OCI-LY3 (cell line): ENCODE results near the gene INTS1.

Experiments
- EZH2phosphoT487 ChIP-seq: fragments of 200-600 bp; shearing (Covaris generic); IDR thresholded peaks from 2 replicates; pipeline ENCODE4 v1.6.1; 2018; ENCODE audit warnings: antibody characterized with exemption, mixed run types, low read depth
- TF ChIP-seq, protein P1 (sequence below): fragments of 200-600, 300-600 bp; sonication (generic); IDR thresholded peaks from 2 replicates; pipeline ENCODE4 v1.5.1; 2014; ENCODE audit warnings: antibody characterized with exemption, low read length, low read depth

DNA sequence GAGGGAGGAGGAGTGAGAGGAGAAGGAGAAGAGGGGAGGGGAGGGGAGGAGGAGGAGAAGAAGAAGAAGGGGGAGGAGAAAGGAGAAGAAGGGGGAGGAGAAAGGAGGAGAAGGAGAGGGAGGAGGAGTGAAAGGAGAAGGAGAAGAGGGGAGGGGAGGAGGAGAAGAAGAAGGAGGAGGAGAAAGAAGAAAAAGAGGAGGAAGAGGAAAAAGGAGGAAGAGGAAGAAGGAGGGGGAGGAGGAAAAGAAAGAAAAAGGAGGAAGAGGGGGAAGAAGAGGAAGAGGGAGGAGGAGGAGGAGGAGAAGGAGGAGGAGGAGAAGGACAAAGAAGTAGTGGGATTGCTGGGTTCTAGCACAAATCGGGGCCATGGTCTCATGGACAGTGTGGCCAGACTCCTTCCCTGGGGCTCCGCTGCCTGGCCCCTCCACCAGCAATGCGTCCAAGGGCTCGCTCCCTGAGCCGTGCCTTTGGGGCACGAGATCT is 22.1 kb upstream of the INTS1 start:
- TF ChIP-seq, protein P1, sequence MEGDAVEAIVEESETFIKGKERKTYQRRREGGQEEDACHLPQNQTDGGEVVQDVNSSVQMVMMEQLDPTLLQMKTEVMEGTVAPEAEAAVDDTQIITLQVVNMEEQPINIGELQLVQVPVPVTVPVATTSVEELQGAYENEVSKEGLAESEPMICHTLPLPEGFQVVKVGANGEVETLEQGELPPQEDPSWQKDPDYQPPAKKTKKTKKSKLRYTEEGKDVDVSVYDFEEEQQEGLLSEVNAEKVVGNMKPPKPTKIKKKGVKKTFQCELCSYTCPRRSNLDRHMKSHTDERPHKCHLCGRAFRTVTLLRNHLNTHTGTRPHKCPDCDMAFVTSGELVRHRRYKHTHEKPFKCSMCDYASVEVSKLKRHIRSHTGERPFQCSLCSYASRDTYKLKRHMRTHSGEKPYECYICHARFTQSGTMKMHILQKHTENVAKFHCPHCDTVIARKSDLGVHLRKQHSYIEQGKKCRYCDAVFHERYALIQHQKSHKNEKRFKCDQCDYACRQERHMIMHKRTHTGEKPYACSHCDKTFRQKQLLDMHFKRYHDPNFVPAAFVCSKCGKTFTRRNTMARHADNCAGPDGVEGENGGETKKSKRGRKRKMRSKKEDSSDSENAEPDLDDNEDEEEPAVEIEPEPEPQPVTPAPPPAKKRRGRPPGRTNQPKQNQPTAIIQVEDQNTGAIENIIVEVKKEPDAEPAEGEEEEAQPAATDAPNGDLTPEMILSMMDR, result no peak
- no peak for TF ChIP-seq EZH2phosphoT487
